Activated CD4-positive, alpha-beta memory T cell treated with anti-CD3 and anti-CD28 coated beads for 36 hours (primary cell): ENCODE measurements around the gene RAD51B. TPM values are rescaled to one million over a fixed set of nuclear protein-coding genes. Genes with fewer than 3 reads are reported as not detected.

ENCODE experiments used
- CTCF ChIA-PET: fragments of 350-600 bp; sonication (Branson Sonifier 250); formaldehyde crosslinking; loops from one replicate; lab custom pipeline; 2021; ENCODE audit warnings: antibody characterized with exemption, inconsistent platforms; lab: Charles Lee
- POLR2A ChIA-PET: fragments of 350-600 bp; sonication (Branson Sonifier 250); formaldehyde crosslinking; loops from one replicate; lab custom pipeline; 2021; ENCODE audit warnings: antibody characterized with exemption; lab: Charles Lee
- DNase-seq: peaks from one replicate; pipeline ENCODE4 v3.0.0-alpha.2; 2020
- H3K27ac Mint-ChIP-seq: one replicate; pipeline ENCODE4 v1.8.0; 2021; ENCODE audit warnings: mixed read lengths
- H3K27me3 Mint-ChIP-seq: one replicate; pipeline ENCODE4 v1.8.0; 2021; ENCODE audit warnings: mixed read lengths
- H3K36me3 Mint-ChIP-seq: one replicate; pipeline ENCODE4 v1.8.0; 2021; ENCODE audit warnings: mixed read lengths
- H3K4me1 Mint-ChIP-seq: one replicate; pipeline ENCODE4 v1.8.0; 2021; ENCODE audit warnings: low read depth, mixed read lengths
- H3K4me3 Mint-ChIP-seq: one replicate; pipeline ENCODE4 v1.8.0; 2021; ENCODE audit warnings: mild to moderate bottlenecking, mixed read lengths
- H3K9me3 Mint-ChIP-seq: one replicate; pipeline ENCODE4 v1.8.0; 2021; ENCODE audit warnings: mixed read lengths
- intact Hi-C: fragments of 100-400 bp; cut with micrococcal nuclease; formaldehyde crosslinking; loops from one replicate; pipeline ENCODE4 v1.15.1; 2023
- total RNA-seq, 2 experiments: library from RNA; stranded (reverse); gene quantifications; one replicate each; pipeline ENCODE4 v1.2.3, GENCODE V29; 2021

Gene RAD51B
- total RNA-seq, 2 experiments from 2014 or later = 32.3 to 34.3 TPM

DNA sequence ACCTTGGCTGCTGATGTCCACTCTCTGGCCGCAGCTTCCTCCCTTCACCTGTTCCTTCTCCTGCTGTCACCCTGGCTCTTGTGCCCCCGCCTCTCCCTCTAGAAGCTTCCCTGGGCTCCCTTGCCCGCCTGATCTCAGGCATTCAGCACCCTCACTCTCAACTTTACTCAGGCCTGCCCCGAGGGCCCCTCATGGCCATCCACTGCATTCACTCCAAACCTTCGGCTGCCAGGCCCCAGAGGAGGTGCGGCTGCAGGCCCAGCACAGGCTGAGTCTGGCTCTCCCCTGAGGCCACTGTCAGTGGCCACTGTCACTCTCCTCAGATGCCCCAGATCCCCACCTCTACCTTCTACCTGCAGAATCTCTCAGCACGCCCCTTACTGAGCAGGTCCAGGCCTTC, 789.4 kb downstream of the RAD51B start:
- H3K27ac Mint-ChIP-seq = no peak overlapping the region
- ChIA-PET CTCF (no interaction called here), POLR2A (no interaction called here)
- intact Hi-C loops = no loop called here
- H3K36me3 Mint-ChIP-seq = peaks cover 4% of the 10 kb centered on the region
- H3K4me3 Mint-ChIP-seq = no peak overlapping the region
- peaks cover 14% of the 10 kb centered on the region for H3K9me3 Mint-ChIP-seq
- H3K4me1 Mint-ChIP-seq = no peaks in the 10 kb centered on the region
- H3K27me3 Mint-ChIP-seq = no peaks in the 10 kb centered on the region
- DNase-seq = no peak

DNA sequence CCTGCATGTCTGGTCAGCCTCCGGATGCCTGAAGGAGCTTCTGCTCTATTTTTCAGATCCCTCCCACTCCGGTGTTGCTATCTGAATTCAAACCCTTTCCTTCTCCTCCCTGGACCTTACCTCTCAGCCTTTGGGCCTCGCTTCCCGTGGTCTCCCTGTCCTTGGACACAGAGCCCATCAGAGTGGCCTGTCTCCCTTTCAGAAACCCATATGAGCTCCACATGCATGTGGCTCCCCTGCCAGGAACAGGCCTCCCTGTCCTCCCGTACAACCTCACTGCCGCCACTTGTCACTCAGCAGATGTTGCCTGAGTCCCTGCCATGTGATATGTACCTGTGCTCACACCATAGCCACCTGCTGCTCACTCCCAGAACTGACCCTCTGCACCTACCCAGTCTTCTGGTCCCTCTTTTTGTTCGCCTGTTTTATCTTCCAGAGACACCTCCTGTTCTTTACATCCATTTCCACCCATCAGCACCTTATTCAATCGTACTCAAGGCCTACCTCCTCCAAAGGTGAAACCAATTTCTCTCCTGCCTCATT, 790.7 kb downstream of the RAD51B start:
- Mint-ChIP-seq H3K27me3 (no peaks in the 10 kb centered on the region), H3K4me1 (no peaks in the 10 kb centered on the region), H3K27ac (no peak overlapping the region), H3K9me3 (peaks cover 18% of the 10 kb centered on the region), H3K36me3 (peaks cover 7% of the 10 kb centered on the region), H3K4me3 (no peak overlapping the region)
- DNase-seq = no peak
- intact Hi-C loops = no loop called here
- POLR2A ChIA-PET = no interaction called here
- CTCF ChIA-PET = no interaction called here

DNA sequence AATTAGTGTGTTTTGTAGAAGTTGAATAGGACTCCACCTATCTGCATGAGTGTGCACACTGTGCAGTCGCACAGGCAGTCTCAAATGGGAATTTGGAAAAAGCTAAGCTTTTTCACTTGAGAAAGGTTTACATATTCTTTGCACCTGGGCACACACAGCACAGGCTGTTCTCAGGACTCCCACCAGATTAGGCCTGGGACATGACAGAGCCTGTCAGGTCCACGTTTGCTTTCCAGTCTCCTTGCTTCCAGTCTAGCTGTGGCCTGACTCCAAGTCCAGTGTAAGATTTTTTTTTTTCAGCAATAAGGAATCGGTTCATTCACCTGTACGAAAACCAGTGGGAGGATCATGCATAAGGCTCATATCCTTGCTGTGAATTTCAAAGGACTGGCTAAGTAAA, 792.0 kb downstream of the RAD51B start:
- H3K4me1 Mint-ChIP-seq = no peaks in the 10 kb centered on the region
- POLR2A ChIA-PET = no interaction called here
- no peaks in the 10 kb centered on the region for H3K27me3 Mint-ChIP-seq
- peaks cover 9% of the 10 kb centered on the region for H3K36me3 Mint-ChIP-seq
- intact Hi-C loops = no loop called here
- no peak overlapping the region for H3K27ac Mint-ChIP-seq
- H3K4me3 Mint-ChIP-seq = no peak overlapping the region
- DNase-seq = no peak
- CTCF ChIA-PET = no interaction called here
- H3K9me3 Mint-ChIP-seq = peaks cover 22% of the 10 kb centered on the region

DNA sequence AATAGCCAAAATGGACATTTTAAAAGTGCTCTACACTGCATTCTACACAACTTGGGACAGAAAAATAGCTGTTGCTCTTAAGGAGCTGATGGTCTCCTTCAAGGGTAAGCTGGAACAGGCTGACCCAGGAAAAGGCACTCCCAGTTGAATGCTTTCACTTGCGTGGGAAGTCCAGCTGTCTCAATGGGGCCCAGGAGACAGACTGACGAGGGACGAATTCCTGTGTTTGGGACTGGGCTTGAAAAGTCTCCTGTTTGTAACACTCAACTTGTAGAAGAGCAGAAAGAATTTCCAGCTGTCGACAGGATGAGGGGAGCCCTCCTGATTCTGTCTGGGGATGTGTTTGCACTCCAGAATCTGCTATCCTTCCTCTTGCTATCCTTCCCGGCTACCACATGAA, 792.5 kb downstream of the RAD51B start:
- H3K4me3 Mint-ChIP-seq = no peak overlapping the region
- DNase-seq = no peak
- H3K27ac Mint-ChIP-seq = no peak overlapping the region
- ChIA-PET POLR2A (no interaction called here), CTCF (no interaction called here)
- no peaks in the 10 kb centered on the region for H3K27me3 Mint-ChIP-seq
- H3K9me3 Mint-ChIP-seq = peaks cover 26% of the 10 kb centered on the region
- intact Hi-C loops = no loop called here
- H3K36me3 Mint-ChIP-seq = peaks cover 13% of the 10 kb centered on the region
- H3K4me1 Mint-ChIP-seq = no peaks in the 10 kb centered on the region

DNA sequence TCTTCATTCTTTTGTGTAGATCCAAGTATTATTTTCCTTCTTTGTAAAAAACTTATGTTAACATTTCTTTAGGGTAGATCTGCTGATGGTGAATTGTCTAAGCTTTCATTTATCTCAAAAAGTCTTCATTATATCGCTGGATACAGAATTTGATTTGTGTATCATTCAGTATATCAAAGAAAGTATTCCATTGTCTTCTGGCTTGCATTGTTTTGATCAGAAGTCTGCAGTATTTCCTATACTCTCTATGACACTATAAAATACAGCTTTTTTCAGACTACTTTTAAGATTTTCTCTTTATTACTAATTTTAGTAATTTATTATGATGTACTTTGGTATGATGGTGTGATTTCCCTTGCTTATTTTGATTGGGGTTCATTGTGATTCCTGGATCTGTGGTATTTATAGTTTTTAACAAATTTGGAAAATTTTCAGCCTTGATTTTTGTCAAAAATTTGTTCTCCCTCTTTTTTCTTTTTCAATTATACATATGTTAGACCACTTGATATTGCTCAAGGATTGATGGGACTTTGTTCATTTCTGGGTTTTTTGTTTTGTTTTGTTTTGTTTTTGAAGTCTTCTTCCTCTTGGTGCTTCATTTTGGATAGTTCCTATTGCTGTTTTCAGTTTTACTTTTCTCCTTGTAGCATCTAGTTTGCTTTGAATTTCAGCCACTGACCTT, 796.8 kb downstream of the RAD51B start:
- no peaks in the 10 kb centered on the region for H3K27me3 Mint-ChIP-seq
- CTCF ChIA-PET = no interaction called here
- H3K9me3 Mint-ChIP-seq = peaks cover 44% of the 10 kb centered on the region
- POLR2A ChIA-PET = no interaction called here
- intact Hi-C loops = no loop called here
- H3K27ac Mint-ChIP-seq = no peak overlapping the region
- no peak for DNase-seq
- no peak overlapping the region for H3K4me3 Mint-ChIP-seq
- H3K4me1 Mint-ChIP-seq = no peaks in the 10 kb centered on the region
- peaks cover 27% of the 10 kb centered on the region for H3K36me3 Mint-ChIP-seq

DNA sequence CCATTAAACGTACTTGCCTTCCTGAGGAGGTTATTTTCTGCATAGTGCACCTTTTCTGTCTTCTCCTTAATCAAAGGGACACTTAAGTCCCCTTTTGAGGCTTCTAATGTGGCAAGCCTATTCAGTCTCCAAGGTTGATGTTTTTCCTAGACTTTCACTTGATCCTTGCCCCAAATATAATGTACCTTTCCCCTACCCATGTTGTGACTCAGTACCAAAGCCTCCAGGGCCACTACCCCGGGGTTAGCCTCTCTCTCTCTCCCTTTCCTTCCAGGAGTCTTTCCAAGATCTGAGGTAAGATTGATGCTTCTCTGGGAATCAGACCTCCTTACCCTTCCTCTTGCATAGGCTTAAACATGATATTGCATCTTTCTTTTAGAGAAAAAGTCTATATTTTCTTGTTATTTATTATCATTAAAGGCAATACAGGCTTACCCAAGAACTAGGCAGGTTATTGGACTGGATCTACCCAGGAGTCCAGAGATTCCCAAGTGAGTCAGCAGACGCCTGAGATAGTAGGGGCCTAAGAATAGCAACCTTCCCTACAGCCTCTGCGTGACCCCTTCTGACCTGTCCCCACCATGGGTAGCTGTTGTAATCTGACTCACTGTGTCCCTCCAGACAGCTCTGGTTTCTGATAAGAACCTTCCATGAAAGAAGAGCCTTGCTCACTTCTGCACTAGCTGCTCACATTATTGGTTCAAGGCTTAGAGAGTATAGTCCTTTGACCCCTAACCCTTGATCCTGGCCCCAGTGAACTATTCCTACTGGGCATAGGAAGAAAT, 800.4 kb downstream of the RAD51B start:
- POLR2A ChIA-PET = no interaction called here
- no peak for DNase-seq
- H3K36me3 Mint-ChIP-seq = peaks cover 19% of the 10 kb centered on the region
- H3K27me3 Mint-ChIP-seq = no peaks in the 10 kb centered on the region
- peaks cover 31% of the 10 kb centered on the region for H3K9me3 Mint-ChIP-seq
- H3K4me1 Mint-ChIP-seq = no peaks in the 10 kb centered on the region
- no peak overlapping the region for H3K27ac Mint-ChIP-seq
- intact Hi-C loops = no loop called here
- H3K4me3 Mint-ChIP-seq = no peak overlapping the region
- CTCF ChIA-PET = no interaction called here

DNA sequence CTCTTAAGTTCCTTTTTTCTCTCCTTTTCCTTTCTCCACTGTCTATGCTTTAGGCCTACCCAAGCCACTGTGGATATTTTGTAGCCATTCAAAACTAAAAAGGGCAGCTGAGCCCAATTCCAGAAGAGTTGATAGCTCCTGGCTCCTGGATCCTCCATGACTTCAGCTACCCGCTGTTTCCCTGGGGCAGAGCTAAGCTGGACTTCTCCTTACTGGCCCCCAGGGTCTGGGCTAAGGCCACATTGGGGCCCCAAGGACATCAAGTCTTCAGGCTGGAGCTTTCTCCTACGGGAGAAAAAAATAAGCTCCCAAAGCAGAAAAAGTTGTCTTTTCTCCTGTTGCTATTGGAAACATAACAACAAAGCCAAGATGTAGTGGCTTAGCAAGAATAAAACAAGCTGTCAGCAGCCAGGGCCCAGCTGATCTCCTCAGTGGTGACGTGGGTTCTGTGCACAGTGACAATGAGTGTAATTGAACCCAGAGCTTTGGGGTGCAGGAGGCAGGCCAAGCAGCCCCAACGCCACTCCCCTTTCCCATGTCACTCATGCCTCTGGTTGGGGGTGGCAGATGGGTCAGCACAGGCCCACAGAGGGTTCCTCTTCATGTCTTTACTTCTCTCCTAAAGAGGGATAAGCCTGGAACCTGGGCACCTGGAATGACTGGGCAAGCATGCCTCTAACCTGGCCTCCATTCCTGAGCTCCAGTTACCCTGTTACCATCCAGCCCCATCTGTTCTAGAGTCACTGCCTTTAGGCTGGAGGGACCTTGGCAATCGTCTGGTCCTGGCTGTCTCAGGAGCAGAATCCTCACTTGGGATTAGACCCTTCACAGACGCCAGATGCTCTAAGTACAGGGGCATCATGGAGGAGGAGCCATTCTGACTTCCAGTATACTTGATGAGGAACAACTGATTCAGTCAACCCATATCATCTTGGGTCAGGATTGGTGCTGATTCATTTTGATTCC, 802.1 kb downstream of the RAD51B start:
- POLR2A ChIA-PET = no interaction called here
- Mint-ChIP-seq H3K4me3 (no peak overlapping the region), H3K36me3 (peaks cover 17% of the 10 kb centered on the region), H3K9me3 (peaks cover 22% of the 10 kb centered on the region), H3K27me3 (no peaks in the 10 kb centered on the region), H3K27ac (no peak overlapping the region), H3K4me1 (no peaks in the 10 kb centered on the region)
- CTCF ChIA-PET = no interaction called here
- intact Hi-C loops = no loop called here
- DNase-seq = no peak

DNA sequence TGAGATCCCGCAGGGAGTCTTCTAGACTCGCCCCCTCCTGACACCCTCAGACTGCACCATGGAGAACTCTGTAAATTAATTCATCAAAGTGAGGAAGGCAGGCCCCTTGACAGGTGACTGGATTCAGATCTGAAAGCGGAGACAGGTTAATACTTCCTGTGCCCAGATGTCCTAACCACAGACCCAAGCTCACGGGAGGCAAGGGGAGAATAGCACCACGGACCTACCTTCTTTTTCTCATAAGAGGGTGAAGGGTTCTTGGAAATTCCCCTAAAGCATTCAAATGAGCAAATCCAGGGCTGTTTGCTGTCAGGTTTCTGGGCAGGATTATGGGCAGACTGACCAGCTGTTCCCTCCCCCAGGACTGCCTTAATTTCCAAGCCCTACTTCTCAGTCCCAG, 803.3 kb downstream of the RAD51B start:
- no peaks in the 10 kb centered on the region for H3K27me3 Mint-ChIP-seq
- H3K9me3 Mint-ChIP-seq = peaks cover 10% of the 10 kb centered on the region
- no peak overlapping the region for H3K27ac Mint-ChIP-seq
- H3K4me3 Mint-ChIP-seq = no peak overlapping the region
- intact Hi-C loops = no loop called here
- peaks cover 4% of the 10 kb centered on the region for H3K4me1 Mint-ChIP-seq
- ChIA-PET CTCF (no interaction called here), POLR2A (no interaction called here)
- peaks cover 7% of the 10 kb centered on the region for H3K36me3 Mint-ChIP-seq
- no peak for DNase-seq

DNA sequence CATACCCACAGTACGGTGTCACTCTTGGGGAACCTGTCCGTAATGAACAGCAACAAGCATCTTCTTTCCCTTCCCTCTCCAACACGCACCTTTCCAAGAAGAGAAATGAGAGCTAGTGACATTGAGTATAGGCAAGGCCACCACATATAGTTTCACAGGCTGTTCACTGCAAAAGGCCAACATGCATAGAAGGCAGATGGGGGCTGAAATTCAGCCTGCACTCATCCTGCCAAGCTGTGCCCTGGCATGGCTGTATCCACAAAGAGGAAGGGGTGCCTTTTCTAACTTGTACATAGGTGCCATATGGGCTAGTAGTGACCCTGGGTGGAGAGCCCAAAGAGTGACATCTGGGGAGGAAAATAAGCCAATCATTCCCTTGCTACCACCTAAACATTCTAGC, 803.7 kb downstream of the RAD51B start:
- CTCF ChIA-PET = no interaction called here
- Mint-ChIP-seq H3K27me3 (no peaks in the 10 kb centered on the region), H3K27ac (no peak overlapping the region), H3K4me3 (no peak overlapping the region), H3K36me3 (peaks cover 5% of the 10 kb centered on the region), H3K4me1 (peaks cover 6% of the 10 kb centered on the region), H3K9me3 (peaks cover 6% of the 10 kb centered on the region)
- intact Hi-C loops = no loop called here
- POLR2A ChIA-PET = no interaction called here
- DNase-seq = no peak

DNA sequence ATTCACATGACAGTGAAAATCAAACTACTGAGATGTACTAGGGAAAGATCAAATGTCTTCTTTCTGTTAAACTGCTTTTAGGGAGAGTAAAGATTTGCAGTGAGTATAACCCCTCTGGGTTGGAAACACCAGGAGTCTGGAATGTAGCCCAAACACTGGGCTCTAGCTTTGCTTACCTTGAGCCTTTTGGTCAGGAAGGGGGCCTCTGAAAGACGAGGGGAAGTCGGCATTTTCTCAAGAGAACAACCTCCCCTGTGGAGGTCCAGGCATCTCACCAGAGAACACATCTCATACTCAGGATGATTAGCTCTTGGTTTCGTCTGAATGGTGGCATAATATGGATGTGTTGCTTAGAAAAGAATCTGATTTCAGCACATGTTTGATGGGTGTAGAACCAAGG, 804.2 kb downstream of the RAD51B start:
- Mint-ChIP-seq H3K4me1 (peaks cover 9% of the 10 kb centered on the region), H3K4me3 (no peak overlapping the region), H3K36me3 (peaks cover under 1% of the 10 kb centered on the region), H3K9me3 (peaks cover under 1% of the 10 kb centered on the region), H3K27me3 (no peaks in the 10 kb centered on the region), H3K27ac (no peak overlapping the region)
- ChIA-PET POLR2A (no interaction called here), CTCF (no interaction called here)
- intact Hi-C loops = no loop called here
- DNase-seq = no peak

DNA sequence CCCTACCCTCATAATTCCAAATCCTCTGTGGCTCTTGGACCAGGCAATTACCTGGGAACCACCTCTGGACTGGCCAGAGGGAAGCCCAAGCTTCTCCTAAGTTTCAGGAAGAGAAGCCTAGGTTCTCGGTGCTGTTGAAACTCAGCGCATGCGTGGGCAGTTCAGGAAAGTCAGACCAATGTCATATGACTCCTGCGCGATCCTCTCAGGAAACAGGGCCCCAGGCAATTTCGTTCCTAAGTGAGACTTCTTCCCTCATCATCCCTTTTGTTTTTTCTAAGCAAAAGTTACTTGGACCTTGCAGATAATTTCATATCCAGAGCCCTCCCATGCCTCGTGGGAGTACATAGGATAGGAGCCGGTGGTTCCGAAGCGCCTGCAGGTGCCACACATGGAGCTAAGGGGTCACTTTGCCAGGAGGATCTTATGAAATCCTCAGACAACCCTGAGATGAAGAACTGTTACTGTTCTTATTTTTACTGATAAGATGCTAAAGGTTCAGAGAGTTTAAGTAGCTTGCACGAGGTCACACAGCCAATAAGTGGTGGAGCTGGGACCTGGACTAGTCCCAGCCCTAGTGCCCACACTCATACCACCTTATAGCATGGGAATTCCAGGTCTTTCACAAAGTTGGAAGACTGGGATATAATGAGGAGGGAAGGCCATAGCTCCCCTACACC, 805.1 kb downstream of the RAD51B start:
- Mint-ChIP-seq H3K36me3 (no peaks in the 10 kb centered on the region), H3K4me1 (peaks cover 14% of the 10 kb centered on the region), H3K9me3 (no peaks in the 10 kb centered on the region), H3K27me3 (no peaks in the 10 kb centered on the region), H3K27ac (no peak overlapping the region), H3K4me3 (no peak overlapping the region)
- intact Hi-C loops = no loop called here
- POLR2A ChIA-PET = no interaction called here
- CTCF ChIA-PET = no interaction called here
- no peak for DNase-seq
